Activated naive CD4-positive, alpha-beta T cell treated with Interleukin-2 at 50 U/mL for 16 hours (primary cell): ENCODE measurements around the gene ETV5.

ENCODE experiments used
- DNase-seq: peaks from one replicate; pipeline ENCODE4 v3.0.0-alpha.2; 2020

ETV5 gene

DNA sequence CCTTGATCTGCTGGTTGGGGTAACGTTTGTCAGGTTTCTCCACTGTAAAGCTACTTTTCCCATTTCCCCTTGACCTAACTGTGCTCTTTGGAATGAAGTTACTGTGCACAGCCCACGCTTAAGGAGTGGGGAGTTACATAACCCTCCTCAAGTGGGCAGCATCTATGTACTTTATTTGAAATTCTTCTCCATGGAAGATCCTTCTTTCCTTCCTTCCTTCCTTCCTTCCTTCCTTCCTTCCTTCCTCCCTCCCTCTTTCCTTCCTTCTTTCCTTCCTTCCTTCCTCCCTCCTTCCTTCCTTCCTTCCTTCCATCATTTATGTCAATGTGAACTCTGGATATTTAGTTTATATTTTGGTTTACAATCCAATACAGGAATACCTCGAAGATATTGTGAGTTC, 94.0 kb downstream of the ETV5 start:
- no peak for DNase-seq

GRCh38 chr3:186013312-186013711, 95.6 kb downstream of the ETV5 start:
- no peak for DNase-seq

- no peak for DNase-seq
These were observed 96.8 kb downstream of the ETV5 start for GRCh38 chr3:186012137-186012536.

GRCh38 chr3:186004671-186005070, 104.2 kb downstream of the ETV5 start:
- no peak for DNase-seq

- no peak for DNase-seq
These were observed 104.7 kb downstream of the ETV5 start for GRCh38 chr3:186004209-186004608.

DNA sequence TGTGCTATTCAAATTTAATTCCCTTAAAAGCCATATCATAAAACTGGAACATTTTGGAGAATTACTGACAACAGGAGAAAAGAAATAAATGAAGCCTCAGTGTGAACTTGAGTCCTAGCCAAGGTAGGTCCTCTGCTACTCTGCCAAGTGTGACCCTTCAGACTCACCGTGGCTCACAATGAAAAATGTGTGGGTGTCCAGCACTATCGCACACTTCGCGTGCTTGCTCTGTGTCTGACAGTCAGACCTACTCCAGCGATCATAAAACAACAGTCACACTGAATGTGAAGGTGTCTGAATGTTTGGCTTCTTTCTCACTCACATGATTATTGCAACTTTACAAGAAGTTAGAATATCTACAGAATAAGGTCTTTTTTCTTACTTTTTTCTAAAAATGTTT, 105.3 kb downstream of the ETV5 start:
- no peak for DNase-seq

DNA sequence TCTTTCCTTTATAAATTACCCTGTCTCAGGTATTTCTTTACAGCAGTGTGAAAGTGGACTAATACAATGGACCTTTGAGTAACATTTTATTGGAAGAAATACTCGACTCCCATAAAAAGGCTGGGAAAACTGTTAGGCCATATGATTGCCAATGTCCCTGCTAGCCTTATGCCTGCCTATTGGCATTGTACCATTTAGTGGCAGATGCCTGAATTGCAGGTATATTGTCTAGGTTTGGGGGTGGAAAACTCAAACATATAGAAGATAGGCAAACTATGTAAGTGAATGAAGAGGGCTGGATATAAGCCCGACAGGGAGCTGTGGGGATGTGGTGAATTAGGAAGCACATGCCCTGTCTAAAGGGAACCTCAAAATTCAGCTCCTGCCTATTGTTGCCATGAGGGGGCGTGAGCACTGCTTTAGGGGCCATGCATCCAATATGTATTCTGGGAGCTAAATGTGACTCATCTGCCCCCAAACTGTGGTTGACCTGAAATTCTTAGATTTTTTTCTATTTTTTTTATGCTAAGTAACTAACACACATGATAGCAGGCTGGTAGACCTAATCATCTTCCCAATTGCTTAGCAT, 105.9 kb downstream of the ETV5 start:
- DNase-seq: no peak

- DNase-seq: no peak
These were observed 107.0 kb downstream of the ETV5 start for GRCh38 chr3:186001842-186002241.

DNA sequence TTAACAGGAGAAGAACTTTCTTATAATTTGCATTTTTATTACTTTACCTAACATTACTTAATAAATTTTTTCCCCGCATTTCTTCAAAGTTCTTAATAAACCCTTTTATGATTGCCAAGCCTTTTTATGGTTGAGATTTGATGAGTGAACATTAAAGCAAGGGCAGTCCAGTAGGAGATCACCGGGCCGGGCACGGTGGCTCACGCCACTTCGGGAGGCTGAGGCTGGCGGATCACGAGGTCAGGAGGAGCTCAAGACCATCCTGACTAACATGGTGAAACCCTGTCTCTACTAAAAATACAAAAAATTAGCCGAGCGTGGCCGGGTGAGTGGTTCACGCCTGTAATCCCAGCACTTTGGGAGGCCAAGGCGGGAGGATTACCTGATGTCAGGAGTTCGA, 109.7 kb downstream of the ETV5 start:
- DNase-seq: no peak

- no peak for DNase-seq
These were observed 110.8 kb downstream of the ETV5 start for GRCh38 chr3:185998136-185998535.

- DNase-seq: no peak
These were observed 111.8 kb downstream of the ETV5 start for GRCh38 chr3:185997130-185997529.
